Spleen (tissue), 13 donors: ENCODE results near the gene ANKRD42. TPM values are rescaled to one million over a fixed set of nuclear protein-coding genes. Genes with fewer than 3 reads are reported as not detected.
A peak's percentile ranks its signal among the peaks of the same experiment; 100 is the strongest.

Experiments used
- DNase-seq: peaks from one replicate; pipeline ENCODE4 v3.0.0-alpha.2; 2020
- H3K27ac ChIP-seq, 8 donors: fragments of 200-600 bp; sonication (generic) in 7 of 8; 1 replicate in 4 of 8; 2 replicates in 4 of 8; pipeline versions ENCODE4 v1.5.0 to v1.8.0; 2016 to 2021; ENCODE audit warnings: inconsistent platforms in 4 of 8, mild to moderate bottlenecking in 4 of 8, moderate library complexity in 1 of 8
- H3K27me3 ChIP-seq, 7 donors: fragments of 200-600 bp; sonication (generic) in 6 of 7; replicated peaks in 1 of 7; 1 replicate in 4 of 7; 2 replicates in 3 of 7; pipeline versions ENCODE4 v1.5.0 to v1.8.0; 2016 to 2021; ENCODE audit warnings: inconsistent platforms in 3 of 7, mild to moderate bottlenecking in 1 of 7
- H3K36me3 ChIP-seq, 6 donors: fragments of 200-600 bp; sonication (generic) in 5 of 6; 1 replicate in 4 of 6; 2 replicates in 2 of 6; pipeline versions ENCODE4 v1.5.0 to v1.8.0; 2016 to 2021; ENCODE audit warnings: inconsistent platforms in 2 of 6
- H3K4me1 ChIP-seq, 6 donors: fragments of 200-600 bp; sonication (generic) in 5 of 6; 1 replicate in 3 of 6; 2 replicates in 3 of 6; pipeline versions ENCODE4 v1.5.0 to v1.8.0; 2016 to 2021; ENCODE audit warnings: inconsistent platforms in 3 of 6
- H3K4me3 ChIP-seq, 8 donors: fragments of 200-600 bp; sonication (generic) in 7 of 8; 1 replicate in 4 of 8; 2 replicates in 4 of 8; pipeline versions ENCODE4 v1.5.0 to v1.8.0; 2016 to 2021; ENCODE audit warnings: inconsistent platforms in 4 of 8, mild to moderate bottlenecking in 4 of 8, moderate library complexity in 2 of 8
- H3K9me3 ChIP-seq, 8 donors: fragments of 200-600 bp; sonication (generic) in 7 of 8; 1 replicate in 4 of 8; 2 replicates in 4 of 8; pipeline versions ENCODE4 v1.5.0 to v1.8.0; 2016 to 2021; ENCODE audit warnings: inconsistent platforms in 4 of 8
- CTCF ChIP-seq, 11 experiments: fragments of 200-600 bp in 7 of 11; fragments of 450-650 bp in 4 of 11; sonication (generic) in 4 of 11; IDR thresholded peaks in 8 of 11; conservative IDR thresholded peaks in 3 of 11; 1 replicate in 7 of 11; 2 replicates in 4 of 11; pipeline versions ENCODE4 v1.4.0 to v1.8.0; 2016 to 2021; ENCODE audit warnings: antibody characterized with exemption in 11 of 11, inconsistent platforms in 4 of 11, mild to moderate bottlenecking in 1 of 11
- POLR2A ChIP-seq, 3 donors: fragments of 450-650 bp; IDR thresholded peaks; one replicate each; pipeline ENCODE4 v1.5.1; 2017; ENCODE audit warnings: antibody characterized with exemption in 3 of 3, mild to moderate bottlenecking in 1 of 3
- POLR2AphosphoS5 ChIP-seq, 3 donors: sonication (generic); formaldehyde crosslinking; IDR thresholded peaks; one replicate each; pipeline ENCODE4 v1.5.1; 2017; ENCODE audit warnings: antibody characterized with exemption in 3 of 3
- whole genome bisulfite sequencing, 5 donors: extraction: QIAGEN DNeasy Blood & Tissue Kit in 3 of 5; methylation state at CpG; one replicate each; pipeline versions ENCODE4 v1.1.5 to v1.1.7; 2013 to 2018; 5-methylcytosine and 5-hydroxymethylcytosine counted together
- intact Hi-C: fragments of 100-400 bp; cut with DNase I; formaldehyde crosslinking; loops from one replicate; pipeline ENCODE4 v1.15.0; 2023; ENCODE audit warnings: low total_unique reads
- long read RNA-seq, 2 donors: transcript quantifications; one replicate each; lab custom pipeline, GENCODE V29; 2026
- polyA plus RNA-seq, 3 donors: library from polyadenylated mRNA; stranded (reverse); fragments of 200-250 nt; gene quantifications; one replicate each; pipeline ENCODE4 v1.2.1, GENCODE V29; 2013
- total RNA-seq, 7 donors: library from RNA; depleted of rRNA in 3 of 7; stranded (reverse); fragments of >200 nt in 3 of 7; fragmentation: NEBNext Ultra II Directional in 4 of 7; extraction: Animal tissue kit (Norgen Biotek cat#: 25700) in 4 of 7; gene quantifications; one replicate each; pipeline versions ENCODE4 v1.1.0 to v1.2.1, GENCODE V29; 2016 to 2021
- donor health status: healthy with polysubstance abuse.
- donor health status: DM: no; HTN: no; CAD: no; lungs with moderate emphysema.
- donor health status: DM: no; HTN: no; CAD: no.
- donor health status: Bipolar disorder and iron deficiency.
- donor health status: healthy.
- donor health status: DM: no; HTN: no; CAD: no.
- donor health status: DM: yes; HTN: yes; CAD: no.

ANKRD42 gene
- total RNA-seq = 1 to 10 TPM; 5.9 to 8.6 (median 7.3) TPM
- 1 to 10 TPM; 2.8 to 4.5 (median 3.2) TPM for polyA plus RNA-seq
- long read RNA-seq, donor 1 = 0 reads
- long read RNA-seq, donor 2 = 0 reads

DNA sequence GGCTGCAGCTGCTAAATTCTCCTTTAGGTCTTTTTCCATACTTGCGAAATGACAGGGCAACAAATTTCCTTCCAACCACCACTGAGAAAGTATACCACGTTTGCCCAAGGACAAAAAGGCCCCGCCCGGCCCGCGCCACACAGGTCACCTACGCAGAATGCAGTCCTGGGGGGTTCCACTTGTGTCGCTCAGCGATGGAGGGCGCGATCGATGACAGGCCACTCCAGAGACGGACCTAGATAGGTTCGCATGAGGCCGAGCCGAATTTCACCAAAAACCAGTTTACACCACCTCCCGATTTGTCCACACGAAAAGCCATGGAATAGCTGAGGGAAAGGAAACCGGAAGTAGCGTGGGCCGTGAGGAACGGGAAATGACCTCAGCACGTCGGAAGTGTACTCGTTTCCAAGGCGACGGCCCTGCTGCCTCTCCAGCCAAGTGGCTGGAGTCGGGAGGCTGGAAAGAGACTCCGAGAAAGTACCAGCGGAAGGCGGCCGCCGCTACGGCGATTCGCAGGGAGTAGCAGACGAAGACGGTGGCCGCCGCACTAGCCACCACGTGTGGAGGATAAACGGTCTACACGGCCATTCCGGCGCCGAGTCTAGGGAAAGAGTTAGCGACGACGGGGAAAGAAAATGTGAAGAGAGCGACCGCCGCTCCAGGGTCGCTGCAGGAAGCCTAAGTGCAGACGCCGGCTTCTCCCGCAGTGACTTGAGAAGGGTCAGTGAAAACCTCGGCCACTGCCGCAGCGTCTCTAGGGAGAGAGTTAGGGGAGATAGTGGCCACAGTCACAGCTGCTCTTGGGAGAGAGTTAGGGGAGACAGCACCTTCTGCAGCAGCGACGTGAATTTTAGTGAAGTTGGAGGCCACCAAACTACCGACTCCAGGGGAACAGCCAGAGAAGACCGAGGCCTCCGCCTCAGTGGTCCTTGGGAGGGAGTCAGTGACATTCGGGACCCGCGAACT is at the start of gene ANKRD42:
Gene ANKRD42, plus strand, starts transcription at position 398 of the 966 bp plus-strand sequence. CDS start 959 bp downstream, outside the sequence.
- Histone ChIP-seq H3K4me1 (peaks cover 11 to 63% (median 40%) of the 10 kb centered on the region in 6 donors), H3K36me3 (peaks cover 0 to 41% (median 30%) of the 10 kb centered on the region in 6 donors), H3K4me3 (peak within 1 kb of the TSS; percentile 64 to 99 (median 89)), H3K27ac (peak within 1 kb of the TSS; percentile 89 to 95 (median 92)), H3K9me3 (no peaks in the 10 kb centered on the region), H3K27me3 (no peaks in the 10 kb centered on the region)
- peak in 2 of 3 donors; percentile 25 to 45 for TF ChIP-seq POLR2A (IDR thresholded peaks at IDR 0.05)
- peak in 6 of 11 experiments; percentile 14 to 44 (median 33) for TF ChIP-seq CTCF (IDR thresholded peaks at IDR 0.05 in 8 of 11, conservative IDR thresholded peaks at IDR 0.05 in 3 of 11)
- peak; percentile 90 to 94 (median 94) for TF ChIP-seq POLR2AphosphoS5 (IDR thresholded peaks at IDR 0.05)
- 0 to 1% (median 0%) methylated on average over 64 to 67 of the region's 67 CpGs for WGBS, 5 donors
- intact Hi-C loops = loop anchor here (5.0 to 10.0 kb wide), 2 partner anchors 36 to 289 kb away; partner anchors contain the start of genes DDIAS, PCF11 and PRCP
- peak; percentile 96 for DNase-seq

GRCh38 chr11:83147895-83148294 is 45.6 kb upstream of the ANKRD42 start:
- no peak overlapping the region for H3K4me3 ChIP-seq
- 81 to 89% (median 85%) methylated on average over 4 of the region's 4 CpGs for WGBS, 5 donors
- intact Hi-C loops = no loop called here
- no peak for DNase-seq
- no peaks in the 10 kb centered on the region for H3K4me1 ChIP-seq
- no peaks in the 10 kb centered on the region for H3K27me3 ChIP-seq
- no peaks in the 10 kb centered on the region for H3K36me3 ChIP-seq
- H3K27ac ChIP-seq = no peak overlapping the region
- H3K9me3 ChIP-seq = no peaks in the 10 kb centered on the region
- TF ChIP-seq POLR2A (IDR thresholded peaks at IDR 0.05) = no peak
- no peak for TF ChIP-seq CTCF (IDR thresholded peaks at IDR 0.05 in 8 of 11, conservative IDR thresholded peaks at IDR 0.05 in 3 of 11)
- no peak for TF ChIP-seq POLR2AphosphoS5 (IDR thresholded peaks at IDR 0.05)

DNA sequence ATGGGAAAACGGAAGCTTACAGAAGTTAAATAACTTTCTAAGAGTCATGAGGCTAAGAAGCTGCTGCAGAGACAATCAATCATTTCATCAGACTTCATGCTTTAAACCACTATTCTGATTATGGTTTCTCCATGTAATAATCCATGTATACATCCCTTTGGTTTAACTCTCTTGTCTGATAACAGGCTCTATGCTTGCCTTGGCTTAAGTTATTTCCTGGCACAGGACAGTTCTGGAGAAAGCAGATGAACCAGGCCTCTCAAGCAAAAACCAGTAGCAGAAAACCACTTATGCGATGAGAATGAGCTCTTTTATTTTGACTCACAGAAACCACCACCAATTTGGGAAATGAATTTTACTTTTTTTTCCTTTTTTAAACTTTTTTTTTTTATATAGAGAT is 43.1 kb upstream of the ANKRD42 start:
- DNase-seq = no peak
- 76 to 94% (median 90%) methylated on average over 2 of the region's 2 CpGs for WGBS, 5 donors
- peaks cover 0 to 5% (median 3%) of the 10 kb centered on the region in 6 donors for H3K4me1 ChIP-seq
- TF ChIP-seq POLR2AphosphoS5 (IDR thresholded peaks at IDR 0.05) = no peak
- no peak for TF ChIP-seq CTCF (IDR thresholded peaks at IDR 0.05 in 8 of 11, conservative IDR thresholded peaks at IDR 0.05 in 3 of 11)
- TF ChIP-seq POLR2A (IDR thresholded peaks at IDR 0.05) = no peak
- H3K27ac ChIP-seq = no peak overlapping the region
- no peaks in the 10 kb centered on the region for H3K27me3 ChIP-seq
- intact Hi-C loops = no loop called here
- H3K36me3 ChIP-seq = no peaks in the 10 kb centered on the region
- H3K4me3 ChIP-seq = no peak overlapping the region
- H3K9me3 ChIP-seq = no peaks in the 10 kb centered on the region
